Activated naive CD4-positive, alpha-beta T cell treated with anti-CD3 and anti-CD28 coated beads, Interleukin-2, amount 50 U/mL, for 72 hours (primary cell): ENCODE data around the gene UBA6. TPM values are rescaled to one million over a fixed set of nuclear protein-coding genes. Genes with fewer than 3 reads are reported as not detected.

Experiments
- ATAC-seq, 2 donors: fragments of 150-1000 bp; cut with Tn5 transposase; 2 replicates each; pipeline ENCODE4 v1.10.0; 2021; ENCODE audit warnings: mild to moderate bottlenecking in 2 of 2, moderate library complexity in 2 of 2
- DNase-seq, 2 donors: peaks; one replicate each; pipeline ENCODE4 v3.0.0; 2021 to 2022; ENCODE audit warnings: low spot score in 2 of 2
- H3K27ac Mint-ChIP-seq, 2 donors: one replicate each; pipeline ENCODE4 v1.8.0; 2022; ENCODE audit warnings: mild to moderate bottlenecking in 2 of 2, mixed read lengths in 2 of 2
- H3K36me3 Mint-ChIP-seq, 2 donors: one replicate each; pipeline ENCODE4 v1.8.0; 2022; ENCODE audit warnings: mixed read lengths in 2 of 2
- H3K9me3 Mint-ChIP-seq, 2 donors: one replicate each; pipeline ENCODE4 v1.8.0; 2022; ENCODE audit warnings: mixed read lengths in 2 of 2
- total RNA-seq, 2 donors: library from RNA; stranded (reverse); gene quantifications; one replicate each; pipeline ENCODE4 v1.2.3, GENCODE V29; 2022

Gene UBA6
- total RNA-seq, 2 donors from 2014 or later, result 90.0 to 94.6 TPM

DNA sequence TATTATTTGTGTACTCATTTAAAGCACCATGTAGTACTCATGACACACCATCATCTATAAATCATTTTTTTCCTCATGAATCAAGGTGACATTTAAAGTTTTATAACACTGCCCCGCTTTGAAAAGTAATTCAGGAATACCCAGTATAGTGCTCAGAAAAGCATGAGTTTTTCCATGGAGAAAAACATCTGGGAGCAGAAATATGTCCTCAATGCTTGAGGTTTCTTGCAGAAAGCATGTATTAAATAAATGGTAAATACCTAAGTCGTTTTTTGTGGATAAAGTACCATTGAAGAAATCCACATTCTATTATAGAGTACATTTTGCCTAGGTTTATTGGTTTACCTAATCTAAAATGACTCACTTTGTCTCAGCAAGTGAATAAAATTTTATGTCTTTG, 66.2 kb downstream of the UBA6 start:
- H3K9me3 Mint-ChIP-seq, result no peaks in the 10 kb centered on the region
- ATAC-seq (no peak), DNase-seq (no peak)
- peaks cover 9 to 13% of the 10 kb centered on the region in 2 donors for H3K36me3 Mint-ChIP-seq
- no peak overlapping the region for H3K27ac Mint-ChIP-seq

DNA sequence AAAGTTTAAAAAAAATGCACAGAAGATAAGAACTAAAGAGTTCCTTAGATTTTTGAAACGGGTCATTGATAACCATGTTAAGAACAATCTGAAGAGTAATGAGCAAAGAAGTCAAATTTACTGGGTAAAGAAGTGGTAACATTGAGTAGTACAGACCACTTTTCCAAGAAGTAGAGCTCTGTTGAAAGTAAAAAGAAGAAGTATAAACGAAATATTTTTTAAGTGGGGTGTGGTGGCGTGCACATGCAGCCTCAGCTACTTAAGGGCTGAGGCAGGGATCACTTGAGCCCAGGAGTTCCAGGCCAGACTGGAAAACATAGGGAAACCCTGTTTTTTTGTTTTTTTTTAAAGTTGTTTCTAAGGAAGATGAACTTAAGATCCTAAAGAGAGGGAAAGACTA, 68.5 kb downstream of the UBA6 start:
- ATAC-seq (no peak), DNase-seq (no peak)
- Mint-ChIP-seq H3K9me3 (no peaks in the 10 kb centered on the region), H3K27ac (no peak overlapping the region), H3K36me3 (no peaks in the 10 kb centered on the region)

- Mint-ChIP-seq H3K36me3 (no peaks in the 10 kb centered on the region), H3K9me3 (no peaks in the 10 kb centered on the region), H3K27ac (no peak overlapping the region)
- ATAC-seq, result no peak
- DNase-seq, result no peak
Observed at GRCh38 chr4:67624939-67625338, 76.0 kb downstream of the UBA6 start.

DNA sequence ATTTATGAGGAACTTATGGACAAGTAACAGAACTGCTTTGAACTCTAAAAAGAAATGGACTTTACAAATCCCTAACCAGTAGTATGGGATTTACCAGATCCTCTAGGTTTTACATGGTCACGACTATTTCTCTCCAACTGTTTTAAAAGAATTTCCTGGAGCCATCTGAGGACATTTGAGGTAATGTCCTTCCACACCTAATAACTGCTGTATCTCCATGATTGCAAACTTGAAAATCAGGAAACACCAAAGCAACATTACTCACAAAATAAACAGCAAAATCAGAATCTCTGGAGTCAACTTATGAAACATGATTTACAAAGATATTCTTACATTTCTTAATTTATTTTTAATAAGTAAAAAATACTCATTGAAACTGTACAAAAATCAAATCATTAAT, 84.5 kb downstream of the UBA6 start:
- ATAC-seq, result no peak
- Mint-ChIP-seq H3K27ac (no peak overlapping the region), H3K9me3 (peaks cover 0 to 18% of the 10 kb centered on the region in 2 donors), H3K36me3 (peaks cover 25 to 29% of the 10 kb centered on the region in 2 donors)
- DNase-seq, result no peak

GRCh38 chr4:67615119-67615518, 85.8 kb downstream of the UBA6 start:
- peaks cover 0 to 20% of the 10 kb centered on the region in 2 donors for H3K9me3 Mint-ChIP-seq
- ATAC-seq, result no peak
- peaks cover 25 to 37% of the 10 kb centered on the region in 2 donors for H3K36me3 Mint-ChIP-seq
- no peak for DNase-seq
- H3K27ac Mint-ChIP-seq, result no peak overlapping the region

- no peak for ATAC-seq
- Mint-ChIP-seq H3K27ac (peak overlapping the region in 1 of 2 donors; percentile 81), H3K9me3 (peaks cover 4 to 30% of the 10 kb centered on the region in 2 donors), H3K36me3 (peaks cover 29 to 46% of the 10 kb centered on the region in 2 donors)
- DNase-seq, result no peak
Observed at GRCh38 chr4:67614186-67614585, 86.8 kb downstream of the UBA6 start.

DNA sequence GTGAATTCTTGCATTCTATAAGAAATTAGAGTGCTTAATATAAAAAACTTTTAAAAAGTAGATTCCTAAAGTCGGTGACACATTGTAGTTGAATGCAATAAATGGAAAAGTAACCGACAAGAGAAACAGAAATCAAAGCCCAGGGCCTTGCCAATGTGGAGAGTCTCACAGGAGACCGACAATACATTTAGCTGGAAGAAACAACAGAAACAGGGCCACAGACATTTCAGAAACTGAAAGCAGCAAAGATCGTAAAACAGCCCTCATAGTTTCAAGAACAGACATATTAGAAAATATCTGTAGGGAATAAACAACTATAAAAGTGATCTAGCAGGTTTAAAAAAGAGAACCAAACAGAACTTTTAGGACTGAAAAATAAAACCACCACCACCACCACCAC, 92.9 kb downstream of the UBA6 start:
- Mint-ChIP-seq H3K9me3 (peaks cover 4 to 16% of the 10 kb centered on the region in 2 donors), H3K27ac (no peak overlapping the region), H3K36me3 (peaks cover 25 to 40% of the 10 kb centered on the region in 2 donors)
- no peak for DNase-seq
- no peak for ATAC-seq

GRCh38 chr4:67604749-67605148, 96.2 kb downstream of the UBA6 start:
- H3K36me3 Mint-ChIP-seq, result peaks cover 25 to 34% of the 10 kb centered on the region in 2 donors
- H3K27ac Mint-ChIP-seq, result no peak overlapping the region
- DNase-seq (no peak), ATAC-seq (no peak)
- peaks cover 3 to 9% of the 10 kb centered on the region in 2 donors for H3K9me3 Mint-ChIP-seq

GRCh38 chr4:67604029-67604381, 97.0 kb downstream of the UBA6 start:
- ATAC-seq, result no peak
- no peak overlapping the region for H3K27ac Mint-ChIP-seq
- DNase-seq, result no peak

GRCh38 chr4:67603310-67604028, 97.5 kb downstream of the UBA6 start:
- H3K27ac Mint-ChIP-seq, result no peak overlapping the region
- H3K9me3 Mint-ChIP-seq, result peaks cover 3 to 4% of the 10 kb centered on the region in 2 donors
- H3K36me3 Mint-ChIP-seq, result peaks cover 18 to 22% of the 10 kb centered on the region in 2 donors
- ATAC-seq (no peak), DNase-seq (no peak)

More at GRCh38 chr4:67604029-67604381, 97.0 kb downstream of the UBA6 start:
- Mint-ChIP-seq H3K9me3 (peaks cover 3 to 4% of the 10 kb centered on the region in 2 donors), H3K36me3 (peaks cover 24 to 27% of the 10 kb centered on the region in 2 donors)

DNA sequence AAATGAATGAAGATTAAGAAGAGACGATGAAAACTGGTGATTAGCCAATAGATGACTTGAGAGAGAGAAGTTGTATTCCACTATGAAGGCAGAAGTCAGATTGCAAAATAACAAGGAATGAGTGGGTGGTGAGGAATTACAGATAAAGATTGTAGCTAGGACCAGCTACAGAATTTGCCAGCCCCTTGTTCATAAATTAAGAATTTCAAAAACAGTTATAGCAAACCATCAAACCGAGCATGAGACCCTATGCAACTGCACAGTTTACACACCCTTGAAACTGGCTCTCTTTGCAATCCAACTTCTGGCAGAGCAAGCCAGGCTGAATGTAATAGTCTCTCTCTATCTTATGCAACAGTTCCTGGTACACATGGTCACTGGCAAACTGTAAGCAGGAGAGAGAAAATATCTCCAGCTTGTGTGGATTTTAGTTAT, 107.2 kb downstream of the UBA6 start:
- no peak for ATAC-seq
- Mint-ChIP-seq H3K9me3 (no peaks in the 10 kb centered on the region), H3K36me3 (peaks cover 0 to 12% of the 10 kb centered on the region in 2 donors), H3K27ac (no peak overlapping the region)
- no peak for DNase-seq

GRCh38 chr4:67587156-67587555, 113.8 kb downstream of the UBA6 start:
- ATAC-seq, result no peak

GRCh38 chr4:67584496-67584895, 116.5 kb downstream of the UBA6 start:
- no peak for ATAC-seq
- Mint-ChIP-seq H3K9me3 (peaks cover 0 to under 1% of the 10 kb centered on the region in 2 donors), H3K36me3 (peaks cover 0 to 7% of the 10 kb centered on the region in 2 donors), H3K27ac (no peak overlapping the region)
- DNase-seq, result no peak

More at GRCh38 chr4:67587156-67587555, 113.8 kb downstream of the UBA6 start:
- Mint-ChIP-seq H3K27ac (no peak overlapping the region), H3K36me3 (peaks cover 0 to 5% of the 10 kb centered on the region in 2 donors), H3K9me3 (no peaks in the 10 kb centered on the region)
- DNase-seq, result no peak

DNA sequence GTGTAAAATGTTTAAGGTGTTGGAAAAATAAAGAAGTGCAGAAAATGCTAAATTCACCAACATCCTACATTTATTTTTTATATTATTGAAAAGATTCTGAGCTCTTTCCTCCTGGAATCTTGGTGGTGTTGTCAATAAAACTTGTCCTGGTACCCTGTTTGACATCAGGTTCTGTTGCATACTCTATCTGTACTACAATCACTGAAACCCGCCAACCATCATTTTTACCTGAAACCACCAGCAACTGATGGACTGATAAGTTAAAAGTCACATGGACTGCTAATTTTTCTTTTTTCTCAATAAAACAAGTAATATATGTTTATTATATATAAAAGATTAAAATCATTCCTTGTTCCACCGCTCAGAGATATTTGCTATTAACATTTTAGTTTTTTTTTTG, 119.0 kb downstream of the UBA6 start:
- Mint-ChIP-seq H3K27ac (peak overlapping the region in 1 of 2 donors; percentile 16), H3K9me3 (peaks cover 0 to 7% of the 10 kb centered on the region in 2 donors), H3K36me3 (peaks cover 0 to 14% of the 10 kb centered on the region in 2 donors)
- ATAC-seq (no peak), DNase-seq (no peak)

DNA sequence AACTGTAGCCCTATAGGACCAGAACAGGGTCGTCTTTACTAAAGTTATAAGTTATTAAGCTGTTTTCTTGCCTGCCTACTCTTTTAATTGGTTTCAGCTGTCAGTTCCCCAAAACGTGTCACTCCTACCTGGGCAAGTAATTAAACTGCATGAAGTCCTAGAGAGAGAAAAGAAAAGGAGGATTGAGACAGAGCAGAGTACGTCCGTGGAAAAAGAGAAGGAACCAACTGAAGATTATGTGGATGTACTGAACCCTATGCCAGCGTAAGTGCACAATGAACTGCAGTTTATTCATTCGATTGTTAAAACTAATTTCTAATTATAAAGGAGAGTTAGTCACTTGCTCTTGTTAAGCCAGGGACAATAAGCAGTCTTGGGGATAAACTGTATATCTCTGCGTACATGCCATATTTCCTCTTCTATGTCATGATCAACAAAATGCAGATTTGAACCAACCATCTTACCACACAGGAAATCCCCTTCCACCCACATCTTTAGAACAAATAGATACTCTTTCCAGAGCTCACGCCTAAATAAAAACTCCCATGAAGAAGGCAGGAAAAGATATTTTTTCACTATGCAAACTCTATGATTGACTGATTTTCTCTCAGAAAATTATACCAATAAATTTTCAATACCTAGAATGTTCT, 119.6 kb downstream of the UBA6 start:
- peaks cover 0 to 7% of the 10 kb centered on the region in 2 donors for H3K9me3 Mint-ChIP-seq
- ATAC-seq (peak; percentile 72 to 78), DNase-seq (no peak)
- peaks cover 0 to 14% of the 10 kb centered on the region in 2 donors for H3K36me3 Mint-ChIP-seq
- H3K27ac Mint-ChIP-seq, result peak overlapping the region; percentile 16 to 31

DNA sequence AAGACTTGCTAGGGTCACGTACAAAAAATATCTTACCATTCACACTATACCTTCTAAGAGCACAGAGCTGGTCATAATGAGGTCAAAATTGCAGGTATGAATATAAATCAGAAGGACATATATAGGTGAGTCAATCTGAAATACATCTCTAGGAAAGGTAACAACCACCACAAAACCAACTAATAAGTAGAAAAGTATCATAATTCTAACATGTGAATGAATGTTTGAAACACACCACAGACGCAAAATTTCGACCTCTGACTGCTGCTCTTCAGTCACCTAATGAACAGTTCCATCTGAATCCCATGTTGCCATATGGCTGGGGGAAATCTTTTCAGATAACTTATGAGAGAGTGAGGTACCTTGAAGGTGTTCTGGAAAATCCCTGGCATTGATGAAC, 120.4 kb downstream of the UBA6 start:
- no peak for DNase-seq
- peaks cover 0 to 14% of the 10 kb centered on the region in 2 donors for H3K36me3 Mint-ChIP-seq
- peak overlapping the region; percentile 16 to 66 for H3K27ac Mint-ChIP-seq
- ATAC-seq, result peak; percentile 65 to 83
- H3K9me3 Mint-ChIP-seq, result peaks cover 0 to 7% of the 10 kb centered on the region in 2 donors

DNA sequence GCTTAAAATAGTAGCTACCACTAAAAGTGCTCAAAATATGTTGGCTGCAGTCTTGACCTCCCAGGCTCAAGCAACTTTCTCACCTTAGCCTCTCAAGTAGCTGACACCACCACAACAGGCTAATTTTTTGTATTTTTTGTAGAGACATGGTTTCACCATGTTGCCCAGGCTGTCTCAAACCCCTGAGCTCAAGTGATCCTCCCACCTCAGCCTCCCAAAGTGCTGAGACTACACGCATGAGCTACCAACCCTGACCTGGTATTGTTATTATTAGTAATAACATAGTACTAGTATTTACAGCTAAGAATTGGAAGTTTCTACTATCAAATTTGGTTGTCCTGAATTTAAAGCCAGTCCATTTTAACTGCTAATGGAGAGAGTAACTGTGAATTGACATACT, 124.4 kb downstream of the UBA6 start:
- Mint-ChIP-seq H3K27ac (peak overlapping the region in 1 of 2 donors; percentile 85), H3K9me3 (peaks cover 0 to 7% of the 10 kb centered on the region in 2 donors), H3K36me3 (peaks cover 0 to 9% of the 10 kb centered on the region in 2 donors)
- ATAC-seq, result no peak
- DNase-seq, result no peak
